Cerebellar nuclear complex (tissue), 1 donor: ENCODE results near the gene RXRG.
"Not testable (repeated sequence)": the region's sequence is repeated elsewhere in the genome, so short reads cannot be mapped to it uniquely, and the experiment has no call there.

Experiments
- DNase-seq, 2 experiments: peaks; one replicate each; lab custom pipeline; 2025; lab: John Stamatoyannopoulos, UW

The RXRG gene

GRCh38 chr1:165444897-165445370 lies at the start of gene RXRG:
TSS of gene RXRG (minus strand) at chr1:165445126. CDS start at chr1:165444893, 233 bp downstream.
- DNase-seq, result no peak

- no peak for DNase-seq
Observed at GRCh38 chr1:165492845-165493373, 48.0 kb upstream of the RXRG start.

GRCh38 chr1:165490175-165490574 lies 45.2 kb upstream of the RXRG start:
- DNase-seq, result no peak

- no peak for DNase-seq
Observed at GRCh38 chr1:165487921-165488320, 43.0 kb upstream of the RXRG start.

GRCh38 chr1:165486663-165487062 lies 41.7 kb upstream of the RXRG start:
- no peak for DNase-seq

GRCh38 chr1:165485716-165486115 lies 40.8 kb upstream of the RXRG start:
- DNase-seq, result no peak

- no peak for DNase-seq
Observed at GRCh38 chr1:165484532-165484931, 39.6 kb upstream of the RXRG start.

GRCh38 chr1:165483412-165483811 lies 38.5 kb upstream of the RXRG start:
- no peak for DNase-seq

- DNase-seq, result no peak
Observed at GRCh38 chr1:165481820-165482532, 37.0 kb upstream of the RXRG start.

- DNase-seq, result no peak
Observed at GRCh38 chr1:165476776-165477175, 31.9 kb upstream of the RXRG start.

GRCh38 chr1:165474196-165474595 lies 29.3 kb upstream of the RXRG start:
- no peak for DNase-seq

- no peak for DNase-seq
Observed at GRCh38 chr1:165473081-165473480, 28.2 kb upstream of the RXRG start.

GRCh38 chr1:165468726-165469249 lies 23.9 kb upstream of the RXRG start:
- DNase-seq, result no peak

- no peak for DNase-seq
Observed at GRCh38 chr1:165468253-165468652, 23.3 kb upstream of the RXRG start.

- DNase-seq, result no peak
Observed at GRCh38 chr1:165467706-165468105, 22.8 kb upstream of the RXRG start.

- DNase-seq, result no peak
Observed at GRCh38 chr1:165463978-165464377, 19.1 kb upstream of the RXRG start.

- DNase-seq, result not testable (repeated sequence)
Observed at GRCh38 chr1:165459683-165460082, 14.8 kb upstream of the RXRG start.

GRCh38 chr1:165456861-165457260 lies 11.9 kb upstream of the RXRG start:
- DNase-seq, result no peak

- no peak for DNase-seq
Observed at GRCh38 chr1:165456114-165456513, 11.2 kb upstream of the RXRG start.

- DNase-seq, result no peak
Observed at GRCh38 chr1:165455111-165455510, 10.2 kb upstream of the RXRG start.

- no peak for DNase-seq
Observed at GRCh38 chr1:165454091-165454610, 9.2 kb upstream of the RXRG start.

GRCh38 chr1:165452336-165453130 lies 7.6 kb upstream of the RXRG start:
- DNase-seq, result no peak
